ENCODE measurements around the gene TDRD7.
"Not testable (repeated sequence)": the region's sequence is repeated elsewhere in the genome, so short reads cannot be mapped to it uniquely, and the experiment has no call there.

The TDRD7 gene

DNA sequence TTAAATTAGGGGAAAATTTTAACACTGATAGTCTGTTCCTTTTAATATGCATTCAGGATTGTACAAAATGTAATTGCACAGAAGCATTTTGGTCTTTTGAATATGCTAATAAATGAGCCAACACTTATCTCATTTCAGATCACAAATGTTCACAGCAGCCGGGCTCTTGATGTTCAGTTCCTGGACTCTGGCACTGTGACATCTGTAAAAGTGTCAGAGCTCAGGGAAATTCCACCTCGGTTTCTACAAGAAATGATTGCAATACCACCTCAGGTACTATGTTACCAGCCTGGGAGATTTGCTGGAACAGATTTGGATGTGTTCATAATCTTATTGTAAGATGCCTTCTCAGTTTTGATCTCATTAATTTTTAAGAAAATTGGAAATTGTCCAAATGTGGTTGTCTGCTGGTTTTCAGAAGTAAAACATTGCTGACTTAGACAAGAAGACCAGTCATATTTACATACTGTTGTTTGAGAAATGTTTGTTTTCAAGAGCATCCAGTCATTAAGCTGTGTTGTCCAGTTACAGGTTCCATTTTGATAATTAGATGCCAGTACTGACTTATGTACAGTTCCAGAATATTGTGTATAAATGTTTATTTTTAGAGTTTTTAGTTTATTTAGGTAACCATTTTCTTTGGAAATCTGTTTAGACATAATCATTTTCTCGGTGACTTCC, 66.5 kb downstream of the TDRD7 start:
- H3K4me1 ChIP-seq (ENCODE audit: control insufficient read depth, insufficient read depth, low read length, unreplicated experiment): peaks cover 3% of the 10 kb centered on the region
- H2AFZ ChIP-seq (ENCODE audit: low read length, unreplicated experiment): no peak overlapping the region
- H3K27me3 ChIP-seq (ENCODE audit: insufficient read depth, low read length): no peaks in the 10 kb centered on the region
- no peak overlapping the region for H3K4me3 ChIP-seq (ENCODE audit: low read depth, low read length)
- no peaks in the 10 kb centered on the region for H3K79me2 ChIP-seq (ENCODE audit: control insufficient read depth, insufficient read depth, low read length, unreplicated experiment)
- no peak overlapping the region for H3K27ac ChIP-seq (ENCODE audit: low read depth, low read length)
- peaks cover 23% of the 10 kb centered on the region for H3K36me3 ChIP-seq (ENCODE audit: insufficient read depth, low read length)

GRCh38 chr9:97479496-97480159, 67.7 kb downstream of the TDRD7 start:
- no peaks in the 10 kb centered on the region for H3K27me3 ChIP-seq (ENCODE audit: insufficient read depth, low read length)
- peaks cover 28% of the 10 kb centered on the region for H3K36me3 ChIP-seq (ENCODE audit: insufficient read depth, low read length)
- no peaks in the 10 kb centered on the region for H3K4me1 ChIP-seq (ENCODE audit: control insufficient read depth, insufficient read depth, low read length, unreplicated experiment)
- H3K79me2 ChIP-seq (ENCODE audit: control insufficient read depth, insufficient read depth, low read length, unreplicated experiment): no peaks in the 10 kb centered on the region
- H3K4me3 ChIP-seq (ENCODE audit: low read depth, low read length): no peak overlapping the region
- no peak overlapping the region for H2AFZ ChIP-seq (ENCODE audit: low read length, unreplicated experiment)
- H3K27ac ChIP-seq (ENCODE audit: low read depth, low read length): no peak overlapping the region

DNA sequence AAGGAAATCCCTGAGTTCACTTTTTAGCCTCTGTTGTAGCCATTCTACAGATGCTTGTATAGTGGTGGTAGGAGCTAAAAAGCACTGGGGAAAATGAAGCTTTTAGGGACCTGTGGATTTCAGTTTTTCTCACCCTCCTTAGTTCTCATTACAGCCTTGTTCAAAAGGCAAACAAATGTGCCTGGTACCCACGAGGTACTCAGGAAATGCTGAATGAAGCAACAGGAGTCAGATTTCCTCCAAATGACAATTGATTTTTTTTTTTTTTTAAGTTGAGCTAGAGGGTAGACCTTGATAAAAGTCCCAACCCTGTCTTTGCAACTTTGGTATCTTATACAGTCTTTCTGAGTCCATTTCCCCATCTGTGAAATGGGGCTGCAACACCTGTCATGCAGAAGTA, 68.3 kb downstream of the TDRD7 start:
- H3K79me2 ChIP-seq (ENCODE audit: control insufficient read depth, insufficient read depth, low read length, unreplicated experiment): no peaks in the 10 kb centered on the region
- no peak overlapping the region for H3K27ac ChIP-seq (ENCODE audit: low read depth, low read length)
- peaks cover 23% of the 10 kb centered on the region for H3K36me3 ChIP-seq (ENCODE audit: insufficient read depth, low read length)
- no peaks in the 10 kb centered on the region for H3K4me1 ChIP-seq (ENCODE audit: control insufficient read depth, insufficient read depth, low read length, unreplicated experiment)
- H3K27me3 ChIP-seq (ENCODE audit: insufficient read depth, low read length): no peaks in the 10 kb centered on the region
- H2AFZ ChIP-seq (ENCODE audit: low read length, unreplicated experiment): no peak overlapping the region
- H3K4me3 ChIP-seq (ENCODE audit: low read depth, low read length): no peak overlapping the region

GRCh38 chr9:97480749-97481148, 68.9 kb downstream of the TDRD7 start:
- H2AFZ ChIP-seq (ENCODE audit: low read length, unreplicated experiment): no peak overlapping the region
- H3K4me3 ChIP-seq (ENCODE audit: low read depth, low read length): no peak overlapping the region
- no peak overlapping the region for H3K27ac ChIP-seq (ENCODE audit: low read depth, low read length)
- H3K4me1 ChIP-seq (ENCODE audit: control insufficient read depth, insufficient read depth, low read length, unreplicated experiment): no peaks in the 10 kb centered on the region
- H3K79me2 ChIP-seq (ENCODE audit: control insufficient read depth, insufficient read depth, low read length, unreplicated experiment): no peaks in the 10 kb centered on the region
- no peaks in the 10 kb centered on the region for H3K27me3 ChIP-seq (ENCODE audit: insufficient read depth, low read length)
- H3K36me3 ChIP-seq (ENCODE audit: insufficient read depth, low read length): peaks cover 23% of the 10 kb centered on the region

- Histone ChIP-seq H3K27ac (ENCODE audit: low read depth, low read length) (no peak overlapping the region), H3K4me1 (ENCODE audit: control insufficient read depth, insufficient read depth, low read length, unreplicated experiment) (no peaks in the 10 kb centered on the region), H2AFZ (ENCODE audit: low read length, unreplicated experiment) (no peak overlapping the region), H3K36me3 (ENCODE audit: insufficient read depth, low read length) (peaks cover 41% of the 10 kb centered on the region), H3K27me3 (ENCODE audit: insufficient read depth, low read length) (no peaks in the 10 kb centered on the region), H3K79me2 (ENCODE audit: control insufficient read depth, insufficient read depth, low read length, unreplicated experiment) (no peaks in the 10 kb centered on the region), H3K4me3 (ENCODE audit: low read depth, low read length) (no peak overlapping the region)
Measured at GRCh38 chr9:97484134-97484533, 72.2 kb downstream of the TDRD7 start.

DNA sequence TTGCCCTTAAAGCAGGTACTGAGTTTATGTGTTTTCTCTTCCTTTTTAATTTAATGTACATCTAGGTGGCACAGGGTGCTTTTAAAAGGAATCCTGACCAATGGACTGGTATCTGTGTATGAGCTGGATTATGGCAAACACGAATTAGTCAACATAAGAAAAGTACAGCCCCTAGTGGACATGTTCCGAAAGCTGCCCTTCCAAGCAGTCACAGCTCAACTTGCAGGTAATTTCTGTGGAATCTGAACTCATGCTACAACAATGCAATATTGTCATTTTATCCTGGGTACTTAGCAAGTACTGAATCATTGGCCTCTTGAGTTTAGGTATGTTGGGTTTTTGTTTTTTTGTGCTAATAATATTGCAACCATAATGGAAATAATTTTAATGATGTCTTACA, 75.2 kb downstream of the TDRD7 start:
- Histone ChIP-seq H3K4me3 (ENCODE audit: low read depth, low read length) (no peak overlapping the region), H3K27ac (ENCODE audit: low read depth, low read length) (no peak overlapping the region), H3K4me1 (ENCODE audit: control insufficient read depth, insufficient read depth, low read length, unreplicated experiment) (no peaks in the 10 kb centered on the region), H3K79me2 (ENCODE audit: control insufficient read depth, insufficient read depth, low read length, unreplicated experiment) (no peaks in the 10 kb centered on the region), H3K36me3 (ENCODE audit: insufficient read depth, low read length) (peaks cover 39% of the 10 kb centered on the region), H3K27me3 (ENCODE audit: insufficient read depth, low read length) (no peaks in the 10 kb centered on the region), H2AFZ (ENCODE audit: low read length, unreplicated experiment) (no peak overlapping the region)

DNA sequence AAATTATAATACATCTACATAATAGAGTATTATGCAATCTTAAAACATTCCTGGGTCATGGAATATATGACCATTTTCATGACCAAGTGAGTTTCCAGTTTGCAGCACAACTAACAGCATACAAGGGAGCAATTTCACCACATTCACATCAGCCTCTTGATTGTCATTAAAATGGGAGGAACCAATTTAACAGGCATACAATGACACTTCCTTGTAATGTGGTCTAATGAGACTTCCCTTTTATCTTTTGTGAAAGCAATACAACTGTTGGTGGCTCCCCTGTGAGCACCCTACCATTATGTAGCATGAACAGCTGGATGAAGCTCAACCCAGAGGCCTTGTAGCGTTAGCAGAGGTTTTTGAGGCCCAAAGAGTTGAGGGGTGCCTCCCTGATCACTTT, 76.0 kb downstream of the TDRD7 start:
- Histone ChIP-seq H2AFZ (ENCODE audit: low read length, unreplicated experiment) (no peak overlapping the region), H3K36me3 (ENCODE audit: insufficient read depth, low read length) (peaks cover 32% of the 10 kb centered on the region), H3K27ac (ENCODE audit: low read depth, low read length) (no peak overlapping the region), H3K4me3 (ENCODE audit: low read depth, low read length) (no peak overlapping the region), H3K27me3 (ENCODE audit: insufficient read depth, low read length) (no peaks in the 10 kb centered on the region), H3K4me1 (ENCODE audit: control insufficient read depth, insufficient read depth, low read length, unreplicated experiment) (no peaks in the 10 kb centered on the region), H3K79me2 (ENCODE audit: control insufficient read depth, insufficient read depth, low read length, unreplicated experiment) (no peaks in the 10 kb centered on the region)

- no peak overlapping the region for H3K27ac ChIP-seq (ENCODE audit: low read depth, low read length)
- H3K4me1 ChIP-seq (ENCODE audit: control insufficient read depth, insufficient read depth, low read length, unreplicated experiment): no peaks in the 10 kb centered on the region
- H3K4me3 ChIP-seq (ENCODE audit: low read depth, low read length): no peak overlapping the region
- no peak overlapping the region for H2AFZ ChIP-seq (ENCODE audit: low read length, unreplicated experiment)
- no peaks in the 10 kb centered on the region for H3K27me3 ChIP-seq (ENCODE audit: insufficient read depth, low read length)
- peaks cover 29% of the 10 kb centered on the region for H3K36me3 ChIP-seq (ENCODE audit: insufficient read depth, low read length)
- H3K79me2 ChIP-seq (ENCODE audit: control insufficient read depth, insufficient read depth, low read length, unreplicated experiment): no peaks in the 10 kb centered on the region
Measured at GRCh38 chr9:97491216-97491999, 79.5 kb downstream of the TDRD7 start.

GRCh38 chr9:97497558-97498375, 85.9 kb downstream of the TDRD7 start:
- H3K36me3 ChIP-seq (ENCODE audit: insufficient read depth, low read length); H2AFZ ChIP-seq (ENCODE audit: low read length, unreplicated experiment); H3K4me1 ChIP-seq (ENCODE audit: control insufficient read depth, insufficient read depth, low read length, unreplicated experiment); H3K27ac ChIP-seq (ENCODE audit: low read depth, low read length); H3K79me2 ChIP-seq (ENCODE audit: control insufficient read depth, insufficient read depth, low read length, unreplicated experiment); H3K4me3 ChIP-seq (ENCODE audit: low read depth, low read length): not testable (repeated sequence)
- H3K27me3 ChIP-seq (ENCODE audit: insufficient read depth, low read length): peaks cover 33% of the 10 kb centered on the region

- H3K27ac ChIP-seq (ENCODE audit: low read depth, low read length); H3K36me3 ChIP-seq (ENCODE audit: insufficient read depth, low read length); H3K4me1 ChIP-seq (ENCODE audit: control insufficient read depth, insufficient read depth, low read length, unreplicated experiment); H3K4me3 ChIP-seq (ENCODE audit: low read depth, low read length); H2AFZ ChIP-seq (ENCODE audit: low read length, unreplicated experiment); H3K79me2 ChIP-seq (ENCODE audit: control insufficient read depth, insufficient read depth, low read length, unreplicated experiment): not testable (repeated sequence)
- peaks cover 43% of the 10 kb centered on the region for H3K27me3 ChIP-seq (ENCODE audit: insufficient read depth, low read length)
Measured at GRCh38 chr9:97498846-97499245, 87.0 kb downstream of the TDRD7 start.

Measured in ACC112 (cell line).